Measurements from ENCODE around the gene RHEB. TPM values are rescaled to one million over a fixed set of nuclear protein-coding genes. Genes with fewer than 3 reads are reported as not detected.

The RHEB gene
- polyA plus RNA-seq, 1 of the 3 experiments (the other 2 are of a cell fraction), result 87.3 TPM

- POLR2A ChIA-PET, result no interaction called here
- no peak overlapping the region for H3K9ac ChIP-seq
- no peaks in the 10 kb centered on the region for H3K27me3 ChIP-seq (ENCODE audit: insufficient read depth)
- H3K4me1 ChIP-seq (ENCODE audit: control insufficient read depth in 1 of 2, insufficient read depth in 2 of 2, low read depth in 1 of 2, low read length in 1 of 2), result peaks cover 6 to 15% of the 10 kb centered on the region in 2 experiments; a peak in 3 of 4 replicates
- H2AFZ ChIP-seq (ENCODE audit: low read depth), result no peak overlapping the region
- TF ChIP-seq TCF12 (IDR thresholded peaks at IDR 0.05) (no peak), YY1 (IDR thresholded peaks at IDR 0.05; ENCODE audit: low read depth) (no peak), GABPA (IDR thresholded peaks at IDR 0.05; ENCODE audit: low read depth) (no peak), CHD2 (IDR thresholded peaks at IDR 0.05; ENCODE audit: low read length, partially characterized antibody) (no peak), RXRA (IDR thresholded peaks at IDR 0.05; ENCODE audit: borderline replicate concordance, low read depth) (no peak), RFX5 (IDR thresholded peaks at IDR 0.05; ENCODE audit: low read length) (no peak), RCOR1 (IDR thresholded peaks at IDR 0.05; ENCODE audit: low read length) (no peak), POLR2AphosphoS5 (IDR thresholded peaks at IDR 0.05; ENCODE audit: low read depth, low read length) (no peak)
- no peaks in the 10 kb centered on the region for H3K9me3 ChIP-seq
- peaks cover 0 to 6% of the 10 kb centered on the region in 2 experiments for H3K36me3 ChIP-seq (replicated peaks in 1 of 2; ENCODE audit: control insufficient read depth in 1 of 2, insufficient read depth in 2 of 2, low read length in 1 of 2)
- no peak for DNase-seq
- CTCF ChIA-PET, result interaction anchor here (0.9 to 2.5 kb wide), 5 partner anchors 11 to 284 kb away, joined by 3 to 7 read pairs (median 3); no protein-coding TSS in a partner anchor
- no peaks in the 10 kb centered on the region for H3K9me2 ChIP-seq
- 90% methylated on average over 5 of the region's 5 CpGs for WGBS (ENCODE audit: low lambda C conversion rate)
- H3K4me3 ChIP-seq (ENCODE audit: low read depth in 2 of 2, low read length in 1 of 2), result no peak overlapping the region
- peaks cover 7% of the 10 kb centered on the region for H3F3A ChIP-seq (replicated peaks; ENCODE audit: insufficient read depth)
- peaks cover 100% of the 10 kb centered on the region for H3K79me2 ChIP-seq (ENCODE audit: insufficient read depth)
- H4K20me1 ChIP-seq (ENCODE audit: insufficient read depth), result peaks cover 100% of the 10 kb centered on the region
- H3K27ac ChIP-seq (ENCODE audit: low read depth in 2 of 2, low read length in 1 of 2), result no peak overlapping the region
- H3K4me2 ChIP-seq, result no peak overlapping the region
These were observed 21.2 kb downstream of the RHEB start for GRCh38 chr7:151498495-151498894.

GRCh38 chr7:151497306-151497871 is 22.3 kb downstream of the RHEB start:
- 97% methylated on average over 10 of the region's 10 CpGs for WGBS (ENCODE audit: low lambda C conversion rate)
- H3K27ac ChIP-seq (ENCODE audit: low read depth in 2 of 2, low read length in 1 of 2), result no peak overlapping the region

More at GRCh38 chr7:151497306-151497871, 22.3 kb downstream of the RHEB start:
- Histone ChIP-seq H3K36me3 (replicated peaks in 1 of 2; ENCODE audit: control insufficient read depth in 1 of 2, insufficient read depth in 2 of 2, low read length in 1 of 2) (peaks cover 0 to 6% of the 10 kb centered on the region in 2 experiments), H2AFZ (ENCODE audit: low read depth) (no peak overlapping the region), H4K20me1 (ENCODE audit: insufficient read depth) (peaks cover 100% of the 10 kb centered on the region), H3K9me3 (no peaks in the 10 kb centered on the region), H3K4me2 (no peak overlapping the region), H3K79me2 (ENCODE audit: insufficient read depth) (peaks cover 100% of the 10 kb centered on the region), H3K27me3 (ENCODE audit: insufficient read depth) (no peaks in the 10 kb centered on the region), H3K9me2 (no peaks in the 10 kb centered on the region), H3F3A (replicated peaks; ENCODE audit: insufficient read depth) (peaks cover 7% of the 10 kb centered on the region), H3K4me1 (ENCODE audit: control insufficient read depth in 1 of 2, insufficient read depth in 2 of 2, low read depth in 1 of 2, low read length in 1 of 2) (peaks cover 6 to 15% of the 10 kb centered on the region in 2 experiments; a peak in 3 of 4 replicates), H3K9ac (no peak overlapping the region), H3K4me3 (ENCODE audit: low read depth in 2 of 2, low read length in 1 of 2) (no peak overlapping the region)
- ChIA-PET CTCF (interaction anchor here (0.6 to 2.5 kb wide), 7 partner anchors 11 to 501 kb away, joined by 3 to 7 read pairs (median 3); no protein-coding TSS in a partner anchor), POLR2A (no interaction called here)
- no peak for DNase-seq
- TF ChIP-seq RXRA (IDR thresholded peaks at IDR 0.05; ENCODE audit: borderline replicate concordance, low read depth) (no peak), ZBTB33 (IDR thresholded peaks at IDR 0.05; ENCODE audit: borderline replicate concordance, low read depth) (no peak), FOSL2 (IDR thresholded peaks at IDR 0.05; ENCODE audit: borderline replicate concordance, low read depth) (no peak), JUND (IDR thresholded peaks at IDR 0.05) (no peak), NRF1 (IDR thresholded peaks at IDR 0.05; ENCODE audit: low read depth, low read length) (no peak), TAF1 (IDR thresholded peaks at IDR 0.05; ENCODE audit: borderline replicate concordance, low read depth, low read length) (no peak), NFIC (IDR thresholded peaks at IDR 0.05; ENCODE audit: borderline replicate concordance) (no peak), TCF12 (IDR thresholded peaks at IDR 0.05) (no peak), EZH2phosphoT487 (IDR thresholded peaks at IDR 0.05; ENCODE audit: borderline replicate concordance, low read depth) (no peak), REST (IDR thresholded peaks at IDR 0.05; ENCODE audit: low read depth, low read length) (no peak), IRF3 (IDR thresholded peaks at IDR 0.05; ENCODE audit: low read depth, low read length) (no peak), RCOR1 (IDR thresholded peaks at IDR 0.05; ENCODE audit: low read length) (no peak), SMC3 (IDR thresholded peaks at IDR 0.05; ENCODE audit: low read depth, low read length) (no peak), FOXJ3 (CRISPR knock-in tag; IDR thresholded peaks at IDR 0.05) (no peak), PBX3 (IDR thresholded peaks at IDR 0.05) (no peak)
